Measurements from ENCODE around the gene DAPK1.

GRCh38 chr9:87590996-87591395, 93.3 kb downstream of the DAPK1 start:
- TF ChIP-seq EZH2 (IDR thresholded peaks at IDR 0.05; ENCODE audit: borderline replicate concordance) (no peak), CTCF (IDR thresholded peaks at IDR 0.05; ENCODE audit: poor library complexity) (no peak)
